SK-N-SH (cell line): ENCODE results near the gene BRAT1. TPM values are rescaled to one million over a fixed set of nuclear protein-coding genes. Genes with fewer than 3 reads are reported as not detected.

Experiments used
- CTCF ChIA-PET: fragments of 300-600, 350-600 bp; formaldehyde crosslinking; extraction: SDS; loops from one replicate; lab custom pipeline; 2021; lab: Yijun Ruan, JAX
- POLR2A ChIA-PET: fragments of 350-600 bp; sonication (Branson Sonifier 250); formaldehyde crosslinking; extraction: SDS; loops from one replicate; lab custom pipeline; 2020; ENCODE audit warnings: antibody characterized with exemption, inconsistent platforms; lab: Yijun Ruan, JAX
- DNase-seq: peaks from one replicate; pipeline ENCODE4 v3.0.0; 2012
- H2AFZ ChIP-seq: fragments of 200-600 bp; sonication (generic); 2 replicates; pipeline ENCODE4 v1.8.1; 2016; ENCODE audit warnings: antibody characterized with exemption, mild to moderate bottlenecking, low read depth
- H3F3A ChIP-seq: fragments of 200-600 bp; sonication (generic); replicated peaks from 2 replicates; pipeline ENCODE3; 2016; ENCODE audit warnings: antibody characterized with exemption, mild to moderate bottlenecking; ENCODE audit not compliant: insufficient read depth
- H3K27ac ChIP-seq, 2 experiments: fragments of 200-500 bp in 1 of 2; fragments of 200-600 bp in 1 of 2; sonication (Bioruptor generic) in 1 of 2; sonication (generic), shearing (Covaris generic) in 1 of 2; 2 replicates each; pipeline versions ENCODE4 v1.5.1 to v1.6.1; 2014 to 2016; ENCODE audit warnings: low read depth in 2 of 2, inconsistent platforms in 1 of 2, low read length in 1 of 2, mild to moderate bottlenecking in 1 of 2, mixed read lengths in 1 of 2
- H3K27me3 ChIP-seq: fragments of 200-600 bp; sonication (generic), shearing (Covaris generic); 2 replicates; pipeline ENCODE4 v1.6.1; 2016; ENCODE audit warnings: mixed run types; ENCODE audit not compliant: insufficient read depth
- H3K36me3 ChIP-seq, 2 experiments: fragments of 200-500 bp in 1 of 2; fragments of 200-600 bp in 1 of 2; sonication (Bioruptor generic) in 1 of 2; sonication (generic) in 1 of 2; replicated peaks in 1 of 2; 2 replicates each; pipeline versions ENCODE3 to v1.5.1; 2014 to 2016; ENCODE audit warnings: low read length in 1 of 2, mild to moderate bottlenecking in 1 of 2; ENCODE audit not compliant: insufficient read depth in 2 of 2, control insufficient read depth in 1 of 2
- H3K4me1 ChIP-seq, 2 experiments: fragments of 200-500 bp in 1 of 2; fragments of 200-600 bp in 1 of 2; sonication (Bioruptor generic) in 1 of 2; sonication (generic), shearing (Covaris generic) in 1 of 2; 2 replicates each; pipeline versions ENCODE4 v1.5.1 to v1.6.1; 2014 to 2016; ENCODE audit warnings: low read depth in 1 of 2, low read length in 1 of 2, mixed run types in 1 of 2; ENCODE audit not compliant: insufficient read depth in 2 of 2, control insufficient read depth in 1 of 2
- H3K4me2 ChIP-seq: fragments of 200-600 bp; sonication (generic), shearing (Covaris generic); 2 replicates; pipeline ENCODE4 v1.6.1; 2017; ENCODE audit warnings: mixed run types
- H3K4me3 ChIP-seq, 2 experiments: fragments of 200-500 bp in 1 of 2; fragments of 200-600 bp in 1 of 2; sonication (Bioruptor generic) in 1 of 2; sonication (generic), shearing (Covaris generic) in 1 of 2; 2 replicates each; pipeline versions ENCODE4 v1.5.1 to v1.8.1; 2014 to 2016; ENCODE audit warnings: low read depth in 2 of 2, inconsistent platforms in 1 of 2, low read length in 1 of 2, mild to moderate bottlenecking in 1 of 2, mixed read lengths in 1 of 2, moderate library complexity in 1 of 2
- H3K79me2 ChIP-seq: fragments of 200-600 bp; sonication (generic); 2 replicates; pipeline ENCODE4 v1.8.1; 2017; ENCODE audit warnings: mild to moderate bottlenecking; ENCODE audit not compliant: insufficient read depth
- H3K9ac ChIP-seq: fragments of 200-600 bp; sonication (generic); 2 replicates; pipeline ENCODE4 v1.6.1; 2017; ENCODE audit warnings: mixed run types
- H3K9me2 ChIP-seq: fragments of 200-600 bp; sonication (generic); 2 replicates; pipeline ENCODE4 v1.6.1; 2017; ENCODE audit warnings: mixed run types
- H3K9me3 ChIP-seq: fragments of 200-600 bp; sonication (generic); 2 replicates; pipeline ENCODE4 v1.6.1; 2017; ENCODE audit warnings: mixed run types, mild to moderate bottlenecking, moderate library complexity
- H4K20me1 ChIP-seq: fragments of 200-600 bp; sonication (generic); 2 replicates; pipeline ENCODE4 v1.6.1; 2017; ENCODE audit warnings: mild to moderate bottlenecking, mixed run types; ENCODE audit not compliant: insufficient read depth
- CHD2 ChIP-seq: fragments of 150-350 bp; IDR thresholded peaks from 2 replicates; pipeline ENCODE4 v1.6.1; 2018; ENCODE audit warnings: low read length; ENCODE audit not compliant: partially characterized antibody
- EP300 ChIP-seq, 2 experiments: IDR thresholded peaks; 2 replicates each; pipeline versions ENCODE4 v1.4.0 to v1.6.1; 2012; ENCODE audit warnings: borderline replicate concordance in 1 of 2, low read depth in 1 of 2, low read length in 1 of 2
- NFIC ChIP-seq: IDR thresholded peaks from 2 replicates; pipeline ENCODE4 v1.4.0; 2012; ENCODE audit warnings: borderline replicate concordance
- WGBS: methylation state at CpG from one replicate; pipeline ENCODE4 v1.1.6; 2017; ENCODE audit warnings: low lambda C conversion rate; 5-methylcytosine and 5-hydroxymethylcytosine counted together
- polyA plus RNA-seq, 3 experiments: library from polyadenylated mRNA; depleted of rRNA; stranded (reverse); fragments of >200 nt; gene quantifications; 2 replicates each; pipeline ENCODE4 v1.2.3, GENCODE V29; 2012
- TF ChIP-seq, protein P1 (sequence below): fragments of 200-600 bp; sonication (generic); IDR thresholded peaks from 2 replicates; pipeline ENCODE4 v1.6.1; 2017; ENCODE audit warnings: antibody characterized with exemption, mild to moderate bottlenecking, moderate library complexity
- TF ChIP-seq, protein P2 (sequence below): IDR thresholded peaks from 2 replicates; pipeline ENCODE4 v1.4.0; 2012; ENCODE audit warnings: low read depth, borderline replicate concordance

The BRAT1 gene
- polyA plus RNA-seq, 1 of the 3 experiments (the other 2 are of a cell fraction): 36.2 TPM

DNA sequence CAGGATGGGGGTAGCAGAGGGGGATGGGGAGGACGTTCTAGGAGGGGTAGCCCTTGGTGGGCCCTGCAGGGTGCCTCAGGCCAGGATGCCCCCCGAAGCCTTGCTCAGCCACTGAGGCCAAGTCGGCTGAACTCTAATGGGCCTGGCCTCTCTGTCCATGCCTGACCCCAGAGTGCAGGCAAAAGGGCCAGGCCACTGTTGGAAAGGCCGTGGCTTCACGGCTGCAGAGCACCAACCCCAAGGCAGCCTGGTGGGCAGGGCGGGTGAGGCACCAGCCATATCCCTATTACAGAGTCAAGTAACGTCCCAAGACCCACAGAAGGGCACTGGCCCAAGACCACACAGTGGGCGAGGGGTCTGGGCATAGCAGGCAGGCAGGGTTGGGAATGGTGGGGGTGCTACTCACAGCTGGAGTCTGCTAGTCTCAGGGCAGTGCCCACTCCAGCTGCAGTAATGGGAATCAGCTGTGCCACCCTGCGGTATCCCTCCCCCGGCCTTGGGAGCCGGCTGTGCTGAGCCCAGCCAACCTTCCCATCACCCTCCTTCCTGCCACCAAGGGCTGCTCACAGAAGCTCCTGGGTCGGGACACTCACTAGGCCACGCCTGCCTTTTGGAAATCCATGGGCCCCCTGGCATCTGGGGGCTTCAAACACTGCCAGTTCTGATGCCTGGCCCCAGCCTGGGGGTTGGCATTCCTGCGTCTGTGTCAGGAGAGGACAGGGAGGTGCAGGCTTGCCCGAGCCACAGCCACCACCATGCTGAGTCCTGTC is 39.7 kb downstream of the BRAT1 start:
- Histone ChIP-seq H3K79me2 (peaks cover 6% of the 10 kb centered on the region), H3K4me2 (peak overlapping the region; percentile 61; the same call in 1 of the 2 replicates), H3K9ac (0 out of 2 replicates have a peak overlapping the region, but pooled peaks have one; percentile 40), H3K9me2 (no peaks in the 10 kb centered on the region), H3K36me3 (no peaks in the 10 kb centered on the region), H3K27ac (peak overlapping the region; percentile 60 to 61; a peak in 2 of 4 replicates), H3F3A (peaks cover 3% of the 10 kb centered on the region), H4K20me1 (peaks cover 5% of the 10 kb centered on the region; the same call in 1 of the 2 replicates), H3K4me3 (no peak overlapping the region), H2AFZ (no peak overlapping the region), H3K9me3 (no peaks in the 10 kb centered on the region), H3K27me3 (no peaks in the 10 kb centered on the region), H3K4me1 (peaks cover 31 to 81% of the 10 kb centered on the region in 2 experiments; a peak in 3 of 4 replicates)
- WGBS: 86% methylated on average over 14 of the region's 15 CpGs
- TF ChIP-seq EP300 (IDR thresholded peaks at IDR 0.05; ENCODE audit: borderline replicate concordance in 1 of 2, low read depth in 1 of 2, low read length in 1 of 2) (0 out of 4 replicates have a peak, but pooled peaks of 1 of the 2 experiments have one; percentile 19), CHD2 (peak; percentile 67)
- TF ChIP-seq, protein P1, sequence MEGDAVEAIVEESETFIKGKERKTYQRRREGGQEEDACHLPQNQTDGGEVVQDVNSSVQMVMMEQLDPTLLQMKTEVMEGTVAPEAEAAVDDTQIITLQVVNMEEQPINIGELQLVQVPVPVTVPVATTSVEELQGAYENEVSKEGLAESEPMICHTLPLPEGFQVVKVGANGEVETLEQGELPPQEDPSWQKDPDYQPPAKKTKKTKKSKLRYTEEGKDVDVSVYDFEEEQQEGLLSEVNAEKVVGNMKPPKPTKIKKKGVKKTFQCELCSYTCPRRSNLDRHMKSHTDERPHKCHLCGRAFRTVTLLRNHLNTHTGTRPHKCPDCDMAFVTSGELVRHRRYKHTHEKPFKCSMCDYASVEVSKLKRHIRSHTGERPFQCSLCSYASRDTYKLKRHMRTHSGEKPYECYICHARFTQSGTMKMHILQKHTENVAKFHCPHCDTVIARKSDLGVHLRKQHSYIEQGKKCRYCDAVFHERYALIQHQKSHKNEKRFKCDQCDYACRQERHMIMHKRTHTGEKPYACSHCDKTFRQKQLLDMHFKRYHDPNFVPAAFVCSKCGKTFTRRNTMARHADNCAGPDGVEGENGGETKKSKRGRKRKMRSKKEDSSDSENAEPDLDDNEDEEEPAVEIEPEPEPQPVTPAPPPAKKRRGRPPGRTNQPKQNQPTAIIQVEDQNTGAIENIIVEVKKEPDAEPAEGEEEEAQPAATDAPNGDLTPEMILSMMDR: no peak
- DNase-seq: no peak
- CTCF ChIA-PET: interaction anchor here (0.6 to 1.7 kb wide), 5 partner anchors 8 to 44 kb away, joined by 3 to 5 read pairs (median 3); no protein-coding TSS in a partner anchor
- POLR2A ChIA-PET: no interaction called here

DNA sequence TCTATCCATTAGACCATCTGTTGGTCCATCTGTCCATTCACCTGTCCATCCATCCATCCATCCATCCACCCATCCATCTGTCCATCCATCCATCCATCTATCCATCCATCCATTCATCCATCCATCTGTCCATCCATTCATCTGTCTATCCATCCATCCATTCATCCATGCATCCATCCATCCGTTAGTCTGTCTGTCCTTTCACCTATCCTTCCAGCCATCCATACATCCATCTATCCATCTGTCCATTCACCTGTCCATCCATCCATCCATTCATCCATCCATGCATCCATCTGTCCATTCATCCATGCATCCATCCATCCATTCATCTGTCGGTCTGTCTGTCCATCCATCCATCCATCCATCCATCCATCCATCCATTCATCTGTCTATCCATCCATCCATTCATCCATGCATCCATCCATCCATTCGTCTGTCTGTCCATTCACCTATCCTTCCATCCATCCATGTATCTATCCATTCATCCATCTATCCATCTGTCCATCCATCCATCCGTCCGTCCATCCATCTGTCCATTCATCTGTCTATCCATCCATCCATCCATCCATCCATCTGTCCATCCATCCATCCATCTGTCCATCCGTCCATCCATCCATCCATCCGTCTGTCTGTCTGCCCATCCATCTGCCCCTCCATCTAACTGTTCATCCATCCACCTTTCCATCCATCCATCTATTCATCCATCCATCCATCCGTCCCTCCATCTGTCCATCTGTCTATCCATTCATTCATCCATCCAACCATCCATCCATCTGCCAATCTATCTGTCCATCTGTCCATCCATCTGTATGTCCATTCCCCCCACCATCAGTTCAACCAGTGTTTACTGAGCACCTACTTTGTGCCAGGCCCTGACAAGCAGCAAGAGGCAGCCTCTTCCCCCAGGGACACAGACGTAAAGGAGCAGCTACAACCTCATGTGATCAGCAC is 40.6 kb downstream of the BRAT1 start:
- H2AFZ ChIP-seq: no peak overlapping the region
- no peak overlapping the region for H3K4me3 ChIP-seq
- H3K4me1 ChIP-seq: peaks cover 31 to 82% of the 10 kb centered on the region in 2 experiments; a peak in 3 of 4 replicates
- no peak for DNase-seq
- H3F3A ChIP-seq: peaks cover 3% of the 10 kb centered on the region
- no peaks in the 10 kb centered on the region for H3K79me2 ChIP-seq
- no peak overlapping the region for H3K4me2 ChIP-seq
- POLR2A ChIA-PET: no interaction called here
- no peaks in the 10 kb centered on the region for H3K9me2 ChIP-seq
- no peaks in the 10 kb centered on the region for H4K20me1 ChIP-seq
- whole genome bisulfite sequencing: 89% methylated on average over 9 of the region's 9 CpGs
- no peak for TF ChIP-seq NFIC
- TF ChIP-seq, protein P2, sequence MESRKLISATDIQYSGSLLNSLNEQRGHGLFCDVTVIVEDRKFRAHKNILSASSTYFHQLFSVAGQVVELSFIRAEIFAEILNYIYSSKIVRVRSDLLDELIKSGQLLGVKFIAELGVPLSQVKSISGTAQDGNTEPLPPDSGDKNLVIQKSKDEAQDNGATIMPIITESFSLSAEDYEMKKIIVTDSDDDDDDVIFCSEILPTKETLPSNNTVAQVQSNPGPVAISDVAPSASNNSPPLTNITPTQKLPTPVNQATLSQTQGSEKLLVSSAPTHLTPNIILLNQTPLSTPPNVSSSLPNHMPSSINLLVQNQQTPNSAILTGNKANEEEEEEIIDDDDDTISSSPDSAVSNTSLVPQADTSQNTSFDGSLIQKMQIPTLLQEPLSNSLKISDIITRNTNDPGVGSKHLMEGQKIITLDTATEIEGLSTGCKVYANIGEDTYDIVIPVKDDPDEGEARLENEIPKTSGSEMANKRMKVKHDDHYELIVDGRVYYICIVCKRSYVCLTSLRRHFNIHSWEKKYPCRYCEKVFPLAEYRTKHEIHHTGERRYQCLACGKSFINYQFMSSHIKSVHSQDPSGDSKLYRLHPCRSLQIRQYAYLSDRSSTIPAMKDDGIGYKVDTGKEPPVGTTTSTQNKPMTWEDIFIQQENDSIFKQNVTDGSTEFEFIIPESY: no peak
- CTCF ChIA-PET: interaction anchor here (1.0 to 1.7 kb wide), 3 partner anchors 15 to 17 kb away, joined by 3 to 4 read pairs (median 3); no protein-coding TSS in a partner anchor
- peak overlapping the region in 1 of 2 experiments; percentile 98; a peak in 2 of 4 replicates for H3K27ac ChIP-seq
- H3K9me3 ChIP-seq: no peaks in the 10 kb centered on the region
- H3K9ac ChIP-seq: no peak overlapping the region
- no peaks in the 10 kb centered on the region for H3K36me3 ChIP-seq
- no peaks in the 10 kb centered on the region for H3K27me3 ChIP-seq
